Head of caudate nucleus (tissue), 42 donors: ENCODE results near the gene BDH1.
"Not testable (repeated sequence)": the region's sequence is repeated elsewhere in the genome, so short reads cannot be mapped to it uniquely, and the experiment has no call there.

Experiments
- DNase-seq, 42 donors: peaks; one replicate each; pipeline versions ENCODE4 v3.0.0 to v3.0.0-alpha.2; 2020 to 2021; ENCODE audit warnings: mixed read lengths in 7 of 42
- intact Hi-C: fragments of 100-400 bp; cut with DNase I; formaldehyde crosslinking; loops from one replicate; pipeline ENCODE4 v1.15.0; 2022

The BDH1 gene

DNA sequence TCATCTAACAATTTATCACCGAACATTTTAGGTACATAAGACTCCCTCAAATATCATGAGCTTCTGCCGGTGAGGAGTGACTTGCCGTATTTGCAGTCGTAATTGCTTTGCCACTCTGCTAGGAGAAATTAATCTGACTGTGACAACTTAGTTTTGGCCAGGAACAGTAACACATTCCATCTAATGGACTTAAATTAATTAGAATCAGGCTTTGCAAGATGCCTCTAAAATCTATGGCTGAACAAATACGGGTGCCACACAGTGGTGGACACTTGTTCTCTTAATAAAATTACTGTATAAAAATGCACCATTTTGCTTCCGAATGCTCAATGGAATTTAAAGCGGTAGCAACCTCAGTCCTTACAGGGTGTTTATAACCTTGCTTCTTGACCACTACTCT is 27.6 kb upstream of the BDH1 start:
- intact Hi-C loops: no loop called here
- no peak for DNase-seq

- no peak for DNase-seq
- intact Hi-C loops: no loop called here
Measured at GRCh38 chr3:197580253-197580691, 24.5 kb upstream of the BDH1 start.

- no peak for DNase-seq
- intact Hi-C loops: no loop called here
Measured at GRCh38 chr3:197578376-197578775, 22.6 kb upstream of the BDH1 start.

GRCh38 chr3:197577366-197578074 is 21.8 kb upstream of the BDH1 start:
- peak in 30 of 42 donors; percentile 16 to 87 (median 58) for DNase-seq
- intact Hi-C loops: no loop called here

- intact Hi-C loops: no loop called here
Measured at GRCh38 chr3:197576838-197577237, 21.1 kb upstream of the BDH1 start.

DNA sequence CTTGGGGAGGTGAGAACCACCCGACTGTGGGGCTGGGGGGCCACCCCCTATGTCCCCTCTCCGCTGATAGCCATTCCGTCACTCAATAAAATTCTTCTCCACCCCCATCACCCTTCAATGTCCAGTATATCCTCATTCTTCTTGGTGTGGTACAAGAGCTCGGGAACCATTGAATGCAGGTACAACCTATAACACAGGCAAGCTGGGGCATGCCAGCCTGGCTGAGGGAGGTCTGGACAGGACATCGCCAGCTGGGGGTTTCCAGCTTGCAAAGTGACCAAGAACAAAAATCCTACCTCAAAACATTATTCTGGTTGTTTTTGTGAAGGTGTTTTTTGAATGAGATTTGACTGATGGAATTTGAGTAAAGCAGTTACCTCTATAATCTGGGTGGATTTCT is 19.6 kb upstream of the BDH1 start:
- intact Hi-C loops: no loop called here
- DNase-seq: no peak

More at GRCh38 chr3:197576838-197577237, 21.1 kb upstream of the BDH1 start:
- peak in 16 of 42 donors; percentile 30 to 77 (median 44) for DNase-seq

DNA sequence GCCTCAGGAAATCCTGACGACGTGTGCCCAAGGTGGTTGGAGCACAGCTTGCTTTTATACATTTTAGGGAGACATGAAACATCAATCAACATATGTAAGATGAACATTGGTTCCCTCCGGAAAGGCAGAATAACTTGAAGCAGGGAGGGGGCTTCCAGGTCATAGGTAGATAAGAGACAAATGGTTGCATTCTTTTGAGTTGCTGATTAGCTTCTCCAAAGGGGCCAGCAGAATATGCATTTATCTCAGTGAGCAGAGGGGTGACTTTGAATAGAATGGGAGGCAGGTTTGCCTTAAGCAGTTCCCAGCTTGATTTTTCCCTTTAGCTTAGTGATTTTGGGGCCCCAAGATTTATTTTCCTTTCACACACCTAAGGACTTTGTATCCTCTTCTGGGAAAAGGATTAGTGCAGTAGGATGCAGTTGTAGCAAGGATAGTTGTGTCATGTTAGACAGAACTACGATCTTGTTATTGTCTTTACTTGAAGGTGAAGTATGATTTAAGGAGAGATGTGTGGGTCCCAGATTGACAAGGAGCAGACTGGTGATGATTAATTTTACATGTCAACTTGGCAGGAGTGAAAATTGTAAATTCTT is 18.7 kb upstream of the BDH1 start:
- intact Hi-C loops: not testable (repeated sequence)
- DNase-seq: peak in 1 of 42 donors; percentile 19

- intact Hi-C loops: no loop called here
- no peak for DNase-seq
Measured at GRCh38 chr3:197573048-197573767, 17.4 kb upstream of the BDH1 start.

DNA sequence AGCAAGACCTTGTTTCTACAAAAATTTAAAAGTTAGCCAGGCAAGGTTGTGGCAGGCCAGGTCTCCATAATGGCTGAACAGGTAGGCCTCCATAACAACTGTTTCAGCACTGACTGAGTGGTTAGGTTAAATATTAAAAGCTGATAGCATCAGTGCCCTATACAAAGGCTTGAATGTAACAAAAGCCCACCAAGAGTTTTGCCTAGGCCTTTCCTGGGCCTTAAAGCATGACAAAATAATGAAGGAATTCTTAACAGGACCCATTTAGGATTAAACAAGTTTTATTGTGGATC is 16.1 kb upstream of the BDH1 start:
- DNase-seq, intact Hi-C loops: not testable (repeated sequence)

GRCh38 chr3:197571074-197571879 is 15.5 kb upstream of the BDH1 start:
- intact Hi-C loops, DNase-seq: not testable (repeated sequence)

GRCh38 chr3:197569433-197569832 is 13.7 kb upstream of the BDH1 start:
- DNase-seq, intact Hi-C loops: not testable (repeated sequence)

- intact Hi-C loops: no loop called here
- DNase-seq: peak in 10 of 42 donors; percentile 13 to 69 (median 35)
Measured at GRCh38 chr3:197567904-197568681, 12.3 kb upstream of the BDH1 start.

GRCh38 chr3:197566155-197566554 is 10.4 kb upstream of the BDH1 start:
- DNase-seq, intact Hi-C loops: not testable (repeated sequence)

GRCh38 chr3:197564097-197564843 is 8.5 kb upstream of the BDH1 start:
- intact Hi-C loops: no loop called here
- DNase-seq: no peak

DNA sequence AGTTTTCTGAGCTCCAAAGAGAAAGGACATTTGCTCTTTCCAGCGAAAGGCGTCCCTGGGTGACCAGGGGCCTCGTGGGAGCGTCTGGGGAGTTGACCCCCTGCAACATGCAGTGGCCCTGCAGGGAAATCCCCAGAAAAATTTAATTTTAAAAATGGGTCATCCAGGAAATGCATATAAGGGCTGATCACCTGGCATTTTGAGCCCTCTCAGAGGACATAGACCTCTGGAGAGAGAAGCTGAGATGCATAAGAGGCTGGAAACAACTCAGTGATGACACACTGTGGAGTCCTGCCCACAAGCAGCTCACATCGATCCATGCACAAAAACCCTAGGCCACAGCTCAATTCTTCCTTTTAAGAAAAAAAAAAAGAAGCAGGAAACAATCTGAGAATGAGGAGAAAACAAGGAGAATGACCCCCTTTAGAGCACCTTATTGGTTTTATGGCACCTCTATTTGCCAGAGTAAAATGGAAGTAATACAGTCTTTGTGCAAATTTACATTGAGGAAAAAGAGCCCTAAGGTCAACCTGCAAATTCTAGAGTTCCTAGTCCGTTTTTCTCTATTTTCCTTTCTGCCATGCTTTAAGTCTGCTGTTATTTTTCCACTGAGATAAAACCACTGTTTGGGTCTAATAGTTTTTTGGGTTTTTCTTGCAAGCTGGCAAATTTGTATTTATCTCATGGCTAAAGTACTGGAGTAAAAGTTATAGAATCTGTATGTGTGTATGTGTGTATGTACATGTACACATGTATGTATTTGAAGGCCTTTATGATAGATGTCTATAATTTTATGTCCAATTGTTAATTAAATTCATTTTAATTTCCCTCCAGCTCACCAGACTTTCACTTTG is 6.9 kb upstream of the BDH1 start:
- DNase-seq: no peak
- intact Hi-C loops: no loop called here

GRCh38 chr3:197561926-197562325 is 6.2 kb upstream of the BDH1 start:
- DNase-seq: no peak
- intact Hi-C loops: no loop called here

- intact Hi-C loops: no loop called here
Measured at GRCh38 chr3:197559651-197560050, 3.9 kb upstream of the BDH1 start.

More at GRCh38 chr3:197559651-197560050, 3.9 kb upstream of the BDH1 start:
- no peak for DNase-seq
